ENCODE measurements around the gene VAV2.
"Not testable (repeated sequence)": the region's sequence is repeated elsewhere in the genome, so short reads cannot be mapped to it uniquely, and the experiment has no call there.

Gene VAV2

DNA sequence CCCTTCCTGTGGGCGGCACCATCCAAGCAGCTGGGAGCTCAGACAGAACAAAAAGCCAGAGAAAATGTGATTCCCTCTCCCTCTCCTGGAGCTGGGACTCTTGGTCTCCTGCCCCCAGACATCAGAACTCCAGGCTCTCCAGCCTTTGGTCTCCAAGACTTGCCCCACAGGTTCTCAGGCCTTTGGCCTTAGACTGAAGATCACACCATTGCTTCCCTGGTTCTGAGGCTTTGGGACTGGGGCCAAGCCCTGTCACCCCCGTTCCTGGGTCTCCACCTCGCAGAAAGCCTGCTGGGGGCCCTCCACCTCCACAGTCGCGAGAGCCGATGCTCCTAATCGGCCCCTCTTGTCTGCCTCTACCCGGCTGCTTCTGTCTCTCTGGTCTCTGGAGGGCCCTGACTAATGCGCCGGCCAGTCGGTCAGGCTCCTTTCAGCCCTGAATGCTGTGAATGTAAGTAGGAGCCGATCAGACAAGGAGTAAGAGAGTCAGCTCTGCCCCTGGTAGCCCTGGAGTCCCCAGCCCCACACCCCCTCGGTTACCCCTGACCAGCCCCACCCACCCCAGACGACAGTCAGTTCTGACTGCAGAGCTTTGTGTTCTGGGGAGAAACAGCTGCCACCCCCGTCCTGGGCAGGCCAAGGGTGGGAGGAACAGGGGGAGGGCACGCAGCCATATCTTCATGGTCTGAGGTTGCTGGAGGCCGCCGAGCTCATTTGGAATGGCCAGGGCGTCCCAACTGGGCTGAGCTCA lies 57.5 kb downstream of the VAV2 start:
- peaks cover 41% of the 10 kb centered on the region for H3K36me3 Mint-ChIP-seq (ENCODE audit: low read depth)
- no peak overlapping the region for H3K27ac Mint-ChIP-seq
- peaks cover 17% of the 10 kb centered on the region for H3K4me1 Mint-ChIP-seq (ENCODE audit: low read depth)
- H3K27me3 Mint-ChIP-seq = no peaks in the 10 kb centered on the region
- peaks cover 11% of the 10 kb centered on the region for H3K9me3 Mint-ChIP-seq
- no peak overlapping the region for H3K4me3 Mint-ChIP-seq
- intact Hi-C loops (cut with micrococcal nuclease) = no loop called here

DNA sequence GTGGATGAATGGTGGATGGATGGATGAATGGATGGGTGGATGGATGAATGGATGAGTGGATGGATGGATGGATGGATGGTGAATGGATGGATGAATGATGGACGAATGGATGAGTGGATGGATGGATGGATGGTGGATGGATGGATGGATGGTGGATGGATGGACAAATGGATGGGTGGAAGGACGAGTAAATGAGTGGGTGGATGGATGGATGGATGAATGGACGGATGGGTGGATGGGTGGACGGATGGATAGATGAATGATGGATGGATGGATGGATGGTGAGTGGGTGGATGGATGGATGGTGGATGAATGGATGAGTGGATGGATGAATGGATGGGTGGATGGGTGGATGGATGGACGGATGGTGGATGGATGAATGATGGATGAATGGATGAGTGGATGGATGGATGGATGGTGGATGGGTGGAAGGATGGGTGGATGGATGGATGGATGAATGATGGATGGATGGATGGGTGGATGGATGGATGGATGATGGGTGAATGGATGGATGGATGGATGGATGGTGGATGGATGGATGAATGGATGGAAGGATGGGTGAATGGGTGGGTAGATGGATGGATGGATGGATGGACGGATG lies 58.6 kb downstream of the VAV2 start:
- intact Hi-C loops (cut with micrococcal nuclease) = no loop called here
- H3K4me1 Mint-ChIP-seq (ENCODE audit: low read depth) = peaks cover 15% of the 10 kb centered on the region
- H3K4me3 Mint-ChIP-seq = no peak overlapping the region
- H3K27ac Mint-ChIP-seq = no peak overlapping the region
- no peaks in the 10 kb centered on the region for H3K27me3 Mint-ChIP-seq
- H3K9me3 Mint-ChIP-seq = peaks cover 11% of the 10 kb centered on the region
- H3K36me3 Mint-ChIP-seq (ENCODE audit: low read depth) = peaks cover 43% of the 10 kb centered on the region

DNA sequence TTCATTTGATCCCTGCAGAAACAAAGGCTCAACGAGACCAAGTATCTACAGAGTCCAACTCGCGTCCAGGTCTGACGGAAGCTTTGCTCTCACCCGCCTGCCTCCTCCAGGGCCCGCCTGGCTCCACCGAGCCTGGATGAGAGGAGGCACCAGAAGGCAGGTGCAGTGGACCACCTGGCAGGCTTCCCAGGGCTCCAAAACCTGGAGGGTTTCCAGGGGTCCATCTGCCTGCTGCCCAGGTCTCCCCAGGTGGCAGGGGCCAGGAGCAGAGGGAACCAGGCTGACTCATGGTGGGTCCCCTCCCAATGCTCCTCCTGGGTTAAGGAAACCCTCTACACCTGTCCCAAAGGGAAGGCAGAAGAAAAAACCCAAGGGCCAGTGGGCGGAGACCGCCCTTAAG lies 59.5 kb downstream of the VAV2 start:
- intact Hi-C loops (cut with micrococcal nuclease) = no loop called here
- Mint-ChIP-seq H3K4me3 (no peak overlapping the region), H3K36me3 (ENCODE audit: low read depth) (peaks cover 52% of the 10 kb centered on the region), H3K4me1 (ENCODE audit: low read depth) (peaks cover 24% of the 10 kb centered on the region), H3K9me3 (peaks cover 11% of the 10 kb centered on the region), H3K27ac (no peak overlapping the region), H3K27me3 (no peaks in the 10 kb centered on the region)

DNA sequence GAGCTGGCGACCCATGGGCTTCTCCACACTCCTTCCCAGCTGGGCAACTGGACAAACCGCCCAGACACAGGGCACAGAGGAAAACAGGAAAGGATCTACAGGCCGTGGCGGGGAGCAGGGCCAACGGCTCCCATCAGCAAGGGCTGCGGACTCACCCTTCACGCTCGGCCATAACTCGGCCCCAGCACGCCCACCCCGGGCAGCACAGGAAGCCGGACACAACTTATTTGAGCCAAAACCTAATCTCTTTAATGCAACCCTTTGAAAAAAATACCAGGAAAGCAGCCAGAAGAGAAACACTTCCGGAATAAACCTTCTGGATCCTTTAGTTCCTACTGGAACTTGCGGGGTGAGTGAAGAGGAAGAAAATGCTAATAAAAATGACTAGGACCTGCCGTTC lies 59.9 kb downstream of the VAV2 start:
- intact Hi-C loops (cut with micrococcal nuclease) = no loop called here
- H3K4me1 Mint-ChIP-seq (ENCODE audit: low read depth) = peaks cover 26% of the 10 kb centered on the region
- peaks cover 56% of the 10 kb centered on the region for H3K36me3 Mint-ChIP-seq (ENCODE audit: low read depth)
- no peak overlapping the region for H3K4me3 Mint-ChIP-seq
- H3K27me3 Mint-ChIP-seq = no peaks in the 10 kb centered on the region
- no peak overlapping the region for H3K27ac Mint-ChIP-seq
- peaks cover 11% of the 10 kb centered on the region for H3K9me3 Mint-ChIP-seq

DNA sequence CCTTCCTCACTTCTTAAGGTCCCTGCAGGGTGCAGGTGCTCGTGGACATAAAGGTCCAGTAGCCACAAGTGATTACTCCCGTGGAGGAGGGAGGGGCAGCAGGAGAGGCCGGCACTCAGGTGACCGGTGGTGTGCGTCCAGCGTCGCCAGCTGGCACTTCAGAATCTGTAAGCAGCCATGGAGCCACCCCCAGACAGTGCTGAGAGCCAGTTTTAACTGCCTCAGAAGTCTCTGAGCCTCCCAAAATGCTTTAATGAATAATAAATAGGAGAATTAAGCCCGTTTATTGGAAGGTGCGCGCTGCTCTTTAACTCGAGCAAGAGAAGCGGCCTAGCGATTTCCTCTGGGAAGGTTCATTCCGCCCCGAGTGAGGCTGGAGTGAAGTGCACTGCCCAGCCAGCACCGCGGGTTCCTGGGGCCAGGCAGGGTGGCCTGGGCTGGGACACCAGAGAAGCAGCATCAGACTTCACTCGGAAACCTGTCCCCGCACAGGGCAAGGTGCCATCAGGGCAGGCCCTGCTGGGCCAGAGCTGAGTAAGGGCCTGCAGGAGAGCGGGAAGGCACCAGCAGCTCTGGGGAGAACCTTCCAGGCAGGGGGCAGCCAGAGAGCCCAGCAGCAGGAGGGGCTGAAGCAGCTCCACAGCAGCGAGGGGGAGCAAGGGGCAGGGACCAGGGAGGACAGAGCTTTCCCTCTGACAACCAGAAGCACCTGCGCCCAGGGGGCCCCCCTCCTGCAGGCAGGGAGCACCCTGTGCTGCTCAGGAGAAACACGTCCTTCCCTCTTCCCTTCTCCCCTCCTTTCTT lies 61.2 kb downstream of the VAV2 start:
- peaks cover 34% of the 10 kb centered on the region for H3K4me1 Mint-ChIP-seq (ENCODE audit: low read depth)
- intact Hi-C loops (cut with micrococcal nuclease) = no loop called here
- peaks cover 55% of the 10 kb centered on the region for H3K36me3 Mint-ChIP-seq (ENCODE audit: low read depth)
- H3K4me3 Mint-ChIP-seq = no peak overlapping the region
- no peaks in the 10 kb centered on the region for H3K27me3 Mint-ChIP-seq
- H3K9me3 Mint-ChIP-seq = peaks cover 11% of the 10 kb centered on the region
- H3K27ac Mint-ChIP-seq = peak overlapping the region; percentile 9

DNA sequence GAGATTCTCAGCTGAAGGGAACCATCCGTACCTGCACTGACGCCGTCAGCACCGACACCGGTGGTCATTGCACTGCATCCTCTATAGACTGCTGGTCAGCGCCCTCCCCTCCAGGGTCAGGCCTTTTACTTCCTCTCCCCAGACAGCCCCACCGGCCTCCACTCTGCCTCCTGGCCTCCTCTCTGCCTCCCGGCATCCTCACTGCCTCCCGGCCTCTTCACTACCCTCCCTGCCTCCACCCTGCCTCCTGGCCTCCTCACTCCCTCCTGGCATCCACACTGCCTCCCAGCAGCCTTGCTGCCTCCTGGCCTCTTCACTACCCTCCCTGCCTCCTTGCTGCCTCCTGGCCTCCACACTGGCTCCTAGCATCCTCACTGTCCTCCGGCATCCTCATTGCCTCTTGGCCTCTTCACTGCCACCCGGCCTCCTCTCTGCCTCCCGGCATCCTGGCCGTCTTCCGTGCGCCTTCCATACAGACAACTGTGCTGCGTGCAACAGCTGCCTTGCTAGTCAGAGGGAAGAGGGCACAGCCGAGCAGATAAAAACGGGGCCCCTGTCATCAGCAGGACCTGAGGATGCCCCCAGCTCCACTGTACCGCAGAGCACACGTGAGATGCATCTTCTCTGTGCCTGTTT lies 62.0 kb downstream of the VAV2 start:
- Mint-ChIP-seq H3K9me3 (peaks cover 11% of the 10 kb centered on the region), H3K4me3 (no peak overlapping the region), H3K36me3 (ENCODE audit: low read depth) (peaks cover 52% of the 10 kb centered on the region), H3K4me1 (ENCODE audit: low read depth) (peaks cover 34% of the 10 kb centered on the region), H3K27me3 (no peaks in the 10 kb centered on the region), H3K27ac (no peak overlapping the region)
- intact Hi-C loops (cut with micrococcal nuclease) = no loop called here

DNA sequence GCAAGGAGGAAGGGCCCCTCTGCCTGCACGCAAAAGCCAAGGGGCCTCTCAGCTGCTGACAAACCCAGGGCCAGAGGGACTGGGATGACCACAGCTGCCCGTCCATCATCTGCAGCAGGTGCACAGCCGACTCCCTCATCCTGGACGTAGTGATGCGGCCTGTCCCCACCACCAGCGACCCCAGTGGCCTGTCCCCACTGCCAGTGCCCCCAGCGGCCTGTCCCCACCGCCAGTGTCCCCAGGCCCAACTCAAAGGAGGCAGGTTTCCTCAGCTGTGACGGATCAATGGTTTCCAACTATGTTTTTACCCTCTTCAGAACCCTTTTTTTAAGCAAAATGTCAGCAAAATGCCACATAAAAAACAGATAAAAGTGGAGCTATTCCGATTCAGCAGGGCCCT lies 62.5 kb downstream of the VAV2 start:
- Mint-ChIP-seq H3K27ac (no peak overlapping the region), H3K36me3 (ENCODE audit: low read depth) (peaks cover 58% of the 10 kb centered on the region), H3K4me3 (no peak overlapping the region), H3K4me1 (ENCODE audit: low read depth) (peaks cover 34% of the 10 kb centered on the region), H3K9me3 (peaks cover 11% of the 10 kb centered on the region), H3K27me3 (no peaks in the 10 kb centered on the region)
- intact Hi-C loops (cut with micrococcal nuclease) = loop anchor here (5.0 kb wide), 1 partner anchor 63 kb away; the partner anchor contains the start of gene VAV2

DNA sequence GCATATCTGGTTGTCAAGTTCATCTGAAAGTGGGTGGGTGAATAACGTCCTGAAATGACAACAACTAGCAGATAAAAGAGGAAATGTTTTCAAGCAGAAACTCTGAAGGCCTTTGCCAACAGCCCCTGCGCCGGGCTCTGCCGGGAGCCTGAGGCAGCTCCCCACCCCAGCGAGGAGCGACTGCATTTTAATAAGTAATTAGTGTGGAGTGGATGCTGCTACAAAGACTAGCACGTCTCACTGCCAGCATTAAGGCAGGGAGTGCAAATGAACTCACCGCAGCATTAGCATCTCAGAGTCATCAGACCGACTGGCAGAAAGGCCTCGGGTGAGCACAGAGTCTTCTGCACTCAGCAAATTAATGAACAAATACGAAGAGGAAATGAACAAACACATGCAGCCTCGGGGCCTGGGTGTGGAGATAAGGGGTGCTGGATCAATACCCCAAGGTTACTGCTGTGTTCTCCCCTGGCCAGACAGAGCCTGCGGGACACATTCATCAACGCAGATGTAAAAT lies 63.8 kb downstream of the VAV2 start:
- Mint-ChIP-seq H3K4me3 (no peak overlapping the region), H3K9me3 (peaks cover 4% of the 10 kb centered on the region), H3K4me1 (ENCODE audit: low read depth) (peaks cover 31% of the 10 kb centered on the region), H3K27ac (peak overlapping the region; percentile 79), H3K27me3 (no peaks in the 10 kb centered on the region), H3K36me3 (ENCODE audit: low read depth) (peaks cover 49% of the 10 kb centered on the region)
- intact Hi-C loops (cut with micrococcal nuclease) = loop anchor here (5.0 kb wide), 1 partner anchor 64 kb away; the partner anchor contains the start of gene VAV2

DNA sequence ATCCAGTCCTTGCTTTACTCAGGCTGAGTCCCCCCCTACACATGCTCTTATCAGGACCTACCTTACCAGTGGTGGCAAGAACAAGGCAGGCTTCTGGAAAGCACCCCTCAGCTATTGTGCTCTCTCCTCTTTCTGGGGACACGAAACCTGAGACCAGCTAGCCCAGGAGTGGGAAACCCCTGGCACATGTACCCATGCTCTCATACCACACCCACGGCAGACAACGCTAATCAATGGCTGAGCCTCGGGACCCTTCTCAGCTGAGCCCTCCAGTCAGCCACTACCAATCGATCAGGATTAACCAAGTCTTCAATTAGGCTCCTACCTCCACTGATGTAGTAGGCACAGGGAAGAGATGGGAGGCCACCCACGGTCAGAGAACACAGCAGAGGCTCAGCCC lies 65.1 kb downstream of the VAV2 start:
- H3K36me3 Mint-ChIP-seq (ENCODE audit: low read depth) = peaks cover 44% of the 10 kb centered on the region
- no peak overlapping the region for H3K4me3 Mint-ChIP-seq
- intact Hi-C loops (cut with micrococcal nuclease) = loop anchor here (5.0 kb wide), 1 partner anchor 65 kb away; the partner anchor contains the start of gene VAV2
- H3K27me3 Mint-ChIP-seq = no peaks in the 10 kb centered on the region
- no peak overlapping the region for H3K27ac Mint-ChIP-seq
- no peaks in the 10 kb centered on the region for H3K9me3 Mint-ChIP-seq
- peaks cover 27% of the 10 kb centered on the region for H3K4me1 Mint-ChIP-seq (ENCODE audit: low read depth)

DNA sequence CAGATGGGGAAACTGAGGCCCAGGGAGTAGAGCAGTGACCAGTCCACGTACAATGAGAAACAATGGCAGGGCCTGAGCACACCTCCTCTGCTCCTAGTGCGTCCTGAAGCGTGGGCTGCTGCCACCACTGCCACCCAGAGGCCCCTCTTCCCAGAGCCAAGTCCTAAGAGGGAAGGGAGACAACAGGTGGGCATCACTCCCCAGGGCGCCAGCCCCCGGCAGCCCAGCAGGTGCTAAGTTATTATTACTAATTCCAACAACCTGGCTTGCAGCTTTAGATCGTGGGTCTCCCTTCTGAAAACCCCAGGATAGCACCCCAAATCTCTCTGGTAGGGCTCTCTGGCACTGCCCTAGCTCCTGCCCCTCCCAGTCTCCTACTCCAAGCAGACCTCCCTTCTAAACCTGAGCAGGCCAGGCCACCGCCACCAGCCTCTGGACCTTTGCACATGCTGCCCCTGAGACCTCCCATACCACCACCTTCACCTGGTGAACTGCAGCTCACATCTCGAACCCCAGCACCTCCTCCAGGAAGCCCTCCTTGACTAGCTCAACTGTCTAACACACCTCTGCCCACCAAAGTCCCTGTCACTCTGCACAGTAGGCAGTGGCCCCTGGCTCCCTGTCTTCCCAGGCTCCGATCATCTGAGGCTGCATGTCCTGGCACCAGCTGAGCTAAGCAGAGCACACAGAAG lies 65.8 kb downstream of the VAV2 start:
- H3K36me3 Mint-ChIP-seq (ENCODE audit: low read depth) = peaks cover 41% of the 10 kb centered on the region
- H3K27ac Mint-ChIP-seq = no peak overlapping the region
- intact Hi-C loops (cut with micrococcal nuclease) = loop anchor here (5.0 kb wide), 1 partner anchor 66 kb away; the partner anchor contains the start of gene VAV2
- no peak overlapping the region for H3K4me3 Mint-ChIP-seq
- peaks cover 27% of the 10 kb centered on the region for H3K4me1 Mint-ChIP-seq (ENCODE audit: low read depth)
- H3K9me3 Mint-ChIP-seq = no peaks in the 10 kb centered on the region
- H3K27me3 Mint-ChIP-seq = no peaks in the 10 kb centered on the region

DNA sequence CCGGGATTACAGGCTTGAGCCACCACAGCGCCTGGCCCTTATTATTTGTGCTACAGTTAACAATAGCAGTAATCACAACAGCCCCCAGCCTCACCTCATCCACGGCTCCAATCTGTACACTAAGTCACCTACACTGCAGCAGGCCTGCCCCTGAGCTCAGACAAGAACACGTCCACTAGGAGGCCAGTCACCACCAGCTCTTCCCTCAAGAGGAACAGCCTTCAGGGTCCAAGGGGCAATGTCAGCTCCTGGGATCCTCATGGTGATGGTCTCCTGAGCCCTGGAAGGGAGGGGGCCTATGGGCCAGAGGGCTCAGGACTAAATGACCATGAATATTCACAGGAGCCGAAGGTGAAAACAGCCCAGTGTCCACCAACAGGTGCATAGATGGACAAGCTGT lies 67.7 kb downstream of the VAV2 start:
- Mint-ChIP-seq H3K27ac (no peak overlapping the region), H3K4me1 (ENCODE audit: low read depth) (peaks cover 27% of the 10 kb centered on the region), H3K4me3 (no peak overlapping the region), H3K27me3 (no peaks in the 10 kb centered on the region), H3K36me3 (ENCODE audit: low read depth) (peaks cover 31% of the 10 kb centered on the region), H3K9me3 (no peaks in the 10 kb centered on the region)
- intact Hi-C loops (cut with micrococcal nuclease) = no loop called here

DNA sequence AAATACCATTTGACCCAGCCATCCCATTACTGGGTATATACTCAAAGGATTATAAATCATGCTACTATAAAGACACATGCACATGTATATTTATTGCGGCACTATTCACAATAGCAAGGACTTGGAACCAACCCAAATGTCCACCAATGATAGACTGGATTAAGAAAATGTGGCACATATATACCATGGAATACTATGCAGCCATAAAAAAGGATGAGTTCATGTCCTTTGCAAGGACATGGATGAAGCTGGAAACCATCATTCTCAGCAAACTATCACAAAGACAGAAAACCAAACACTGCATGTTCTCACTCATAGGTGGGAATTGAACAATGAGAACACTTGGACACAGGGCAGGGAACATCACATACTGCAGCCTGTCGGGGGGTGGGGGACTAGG lies 68.5 kb downstream of the VAV2 start:
- H3K27me3 Mint-ChIP-seq; intact Hi-C loops (cut with micrococcal nuclease); H3K9me3 Mint-ChIP-seq; H3K4me3 Mint-ChIP-seq; H3K27ac Mint-ChIP-seq: not testable (repeated sequence)
- Mint-ChIP-seq H3K36me3 (ENCODE audit: low read depth) (peaks cover 36% of the 10 kb centered on the region), H3K4me1 (ENCODE audit: low read depth) (peaks cover 26% of the 10 kb centered on the region)

DNA sequence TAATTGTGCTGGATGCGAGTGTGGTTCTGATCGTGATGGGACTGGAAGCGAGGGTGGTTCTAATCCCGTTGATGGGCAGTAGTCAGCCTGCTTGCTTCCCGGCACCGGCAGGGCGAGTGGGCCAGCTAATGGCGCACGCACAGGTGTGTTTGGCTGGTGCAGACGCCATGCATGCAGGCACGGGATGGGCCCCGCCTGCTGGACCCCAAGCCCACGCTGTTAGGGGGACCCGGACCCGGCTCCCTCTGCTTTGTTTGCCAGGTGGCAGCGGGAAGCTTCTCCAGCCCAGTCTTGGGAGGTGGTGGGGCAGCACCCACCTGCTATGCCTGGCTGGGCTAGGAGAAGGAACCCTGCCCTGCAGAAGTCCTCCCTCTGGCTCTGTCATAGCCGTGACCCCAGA lies 70.3 kb downstream of the VAV2 start:
- intact Hi-C loops (cut with micrococcal nuclease) = no loop called here
- Mint-ChIP-seq H3K4me3 (no peak overlapping the region), H3K36me3 (ENCODE audit: low read depth) (peaks cover 19% of the 10 kb centered on the region), H3K4me1 (ENCODE audit: low read depth) (peaks cover 13% of the 10 kb centered on the region), H3K9me3 (no peaks in the 10 kb centered on the region), H3K27ac (no peak overlapping the region), H3K27me3 (peaks cover 3% of the 10 kb centered on the region)

All from dendritic cell treated with granulocyte-macrophage colony-stimulating factor and Interleukin-4, amounts not matched to agents 40 ng/mL and 50 ng/mL, for 4 days (primary cell).